MCF 10A (cell line): ENCODE results near the gene MTMR4. TPM values are rescaled to one million over a fixed set of nuclear protein-coding genes. Genes with fewer than 3 reads are reported as not detected.

Experiments used
- BruUV-seq: library from RNA; stranded (reverse); fragments of 400-500 nt; replicated peaks from 2 replicates; lab custom pipeline; 2021; lab: Mats Ljungman, UMichigan
- CTCF ChIA-PET: fragments of 300-600 bp; sonication (Branson Sonifier 250); formaldehyde crosslinking; extraction: SDS; loops from one replicate; lab custom pipeline; 2021; ENCODE audit warnings: antibody characterized with exemption, inconsistent platforms; lab: Yijun Ruan, JAX
- POLR2A ChIA-PET: fragments of 300-600, 350-650 bp; sonication (Branson Sonifier 250); formaldehyde crosslinking; extraction: SDS; loops from one replicate; lab custom pipeline; 2020; ENCODE audit warnings: antibody characterized with exemption, inconsistent platforms; lab: Yijun Ruan, JAX
- DNase-seq: peaks from one replicate; pipeline ENCODE4 v3.0.0-alpha.2; 2018; ENCODE audit not compliant: unreplicated experiment
- H3K27ac Mint-ChIP-seq: one replicate; pipeline ENCODE4 v1.8.0; 2022; ENCODE audit warnings: mild to moderate bottlenecking, low read depth, mixed read lengths; ENCODE audit not compliant: unreplicated experiment
- H3K27me3 Mint-ChIP-seq: one replicate; pipeline ENCODE4 v1.8.0; 2022; ENCODE audit warnings: mixed read lengths; ENCODE audit not compliant: insufficient read depth, unreplicated experiment
- H3K36me3 Mint-ChIP-seq: one replicate; pipeline ENCODE4 v1.8.0; 2022; ENCODE audit warnings: mild to moderate bottlenecking, moderate library complexity, mixed read lengths; ENCODE audit not compliant: insufficient read depth, unreplicated experiment
- H3K4me1 Mint-ChIP-seq: one replicate; pipeline ENCODE4 v1.8.0; 2022; ENCODE audit warnings: mixed read lengths; ENCODE audit not compliant: insufficient read depth, unreplicated experiment
- H3K4me3 Mint-ChIP-seq: one replicate; pipeline ENCODE4 v1.8.0; 2022; ENCODE audit warnings: mild to moderate bottlenecking, moderate library complexity, mixed read lengths; ENCODE audit not compliant: unreplicated experiment
- H3K9me3 Mint-ChIP-seq: one replicate; pipeline ENCODE4 v1.8.0; 2022; ENCODE audit warnings: mixed read lengths; ENCODE audit not compliant: unreplicated experiment
- CTCF ChIP-seq: fragments of 200-600 bp; IDR thresholded peaks from one replicate; pipeline ENCODE4 v1.8.0; 2022; ENCODE audit warnings: antibody characterized with exemption, mild to moderate bottlenecking; ENCODE audit not compliant: unreplicated experiment
- intact Hi-C: fragments of 100-400 bp; cut with micrococcal nuclease; formaldehyde crosslinking; loops from 2 replicates; pipeline ENCODE4 v1.14.1; 2022
- total RNA-seq: library from RNA; stranded (reverse); gene quantifications from 2 replicates; pipeline ENCODE4 v1.2.3, GENCODE V29; 2022

MTMR4 gene
- total RNA-seq, 1 experiment from 2014 or later: 38.1 TPM

DNA sequence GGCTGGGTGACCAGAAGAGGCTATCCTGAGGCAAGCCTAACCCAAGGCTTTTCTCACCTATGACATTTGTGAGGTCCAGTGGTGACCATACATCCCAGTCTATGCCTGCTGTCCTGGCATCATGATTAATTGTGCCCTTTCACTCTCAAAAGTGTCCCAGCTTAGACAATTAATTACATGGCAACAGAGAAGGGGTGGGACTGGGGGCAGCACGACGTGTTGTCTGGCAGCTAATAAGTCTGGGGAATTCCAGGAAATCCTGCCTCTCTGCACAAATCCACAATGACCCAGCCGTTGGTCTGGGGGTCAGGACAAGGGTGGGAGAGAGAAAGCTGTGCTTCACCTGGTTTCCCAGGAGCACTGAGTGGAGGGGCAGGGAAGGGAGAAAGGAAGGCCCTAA lies 14.0 kb upstream of the MTMR4 start:
- no peak overlapping the region for H3K27ac Mint-ChIP-seq
- H3K36me3 Mint-ChIP-seq: no peaks in the 10 kb centered on the region
- H3K4me3 Mint-ChIP-seq: no peak overlapping the region
- H3K4me1 Mint-ChIP-seq: peaks cover 24% of the 10 kb centered on the region
- POLR2A ChIA-PET: interaction anchor here (0.6 to 0.7 kb wide), 2 partner anchors 130 to 177 kb away, joined by 3 read pairs; partner anchors contain the start of gene SUPT4H1
- no peaks in the 10 kb centered on the region for H3K9me3 Mint-ChIP-seq
- TF ChIP-seq CTCF: no peak
- CTCF ChIA-PET: interaction anchor here (0.7 to 2.4 kb wide), 3 partner anchors 9 to 450 kb away, joined by 4 to 7 read pairs (median 4); no protein-coding TSS in a partner anchor
- no peaks in the 10 kb centered on the region for H3K27me3 Mint-ChIP-seq
- DNase-seq: no peak
- intact Hi-C loops: no loop called here
- no TSS peak for BruUV-seq

DNA sequence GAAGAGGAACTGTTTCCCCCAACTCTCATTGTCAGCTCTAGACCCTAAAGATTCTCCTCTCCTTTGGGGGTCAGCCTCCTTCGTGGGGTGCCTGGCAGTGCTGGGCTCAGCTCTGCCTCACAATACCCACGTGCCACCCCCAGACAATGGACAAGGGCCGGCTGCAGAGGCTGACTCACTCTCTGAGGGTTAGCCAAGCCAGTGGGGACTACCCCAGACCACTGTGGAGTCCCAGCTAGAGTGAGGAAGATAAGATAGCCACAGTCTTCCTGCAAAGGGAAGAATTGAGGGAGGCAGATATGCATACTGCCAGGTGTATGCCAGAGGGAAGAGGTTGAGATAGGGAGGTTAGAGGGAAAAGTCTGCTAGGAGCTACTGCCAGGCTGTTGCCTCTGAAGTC lies 13.5 kb upstream of the MTMR4 start:
- Mint-ChIP-seq H3K4me3 (no peak overlapping the region), H3K9me3 (no peaks in the 10 kb centered on the region)
- BruUV-seq: no TSS peak

GRCh38 chr17:58527306-58527705 lies 12.9 kb upstream of the MTMR4 start:
- no peak overlapping the region for H3K27ac Mint-ChIP-seq
- POLR2A ChIA-PET: interaction anchor here (0.6 kb wide), 1 partner anchor 477 kb away, joined by 3 read pairs; no protein-coding TSS in a partner anchor
- H3K27me3 Mint-ChIP-seq: no peaks in the 10 kb centered on the region
- H3K36me3 Mint-ChIP-seq: no peaks in the 10 kb centered on the region
- intact Hi-C loops: no loop called here
- no peak overlapping the region for H3K4me3 Mint-ChIP-seq
- TF ChIP-seq CTCF: no peak
- H3K4me1 Mint-ChIP-seq: peaks cover 30% of the 10 kb centered on the region
- no peak for DNase-seq
- H3K9me3 Mint-ChIP-seq: no peaks in the 10 kb centered on the region
- CTCF ChIA-PET: interaction anchor here (0.6 to 2.4 kb wide), 2 partner anchors 8 to 478 kb away, joined by 4 to 7 read pairs; no protein-coding TSS in a partner anchor
- BruUV-seq: no TSS peak

More for the DNA sequence above, 13.5 kb upstream of the MTMR4 start:
- Mint-ChIP-seq H3K36me3 (no peaks in the 10 kb centered on the region), H3K4me1 (peaks cover 24% of the 10 kb centered on the region), H3K27ac (no peak overlapping the region), H3K27me3 (no peaks in the 10 kb centered on the region)
- ChIA-PET CTCF (interaction anchor here (0.6 to 2.4 kb wide), 4 partner anchors 9 to 477 kb away, joined by 4 to 7 read pairs (median 4); no protein-coding TSS in a partner anchor), POLR2A (interaction anchor here (0.6 kb wide), 2 partner anchors 176 to 477 kb away, joined by 3 read pairs; partner anchors contain the start of gene SUPT4H1)
- peak; percentile 54 for DNase-seq
- no peak for TF ChIP-seq CTCF
- intact Hi-C loops: no loop called here

DNA sequence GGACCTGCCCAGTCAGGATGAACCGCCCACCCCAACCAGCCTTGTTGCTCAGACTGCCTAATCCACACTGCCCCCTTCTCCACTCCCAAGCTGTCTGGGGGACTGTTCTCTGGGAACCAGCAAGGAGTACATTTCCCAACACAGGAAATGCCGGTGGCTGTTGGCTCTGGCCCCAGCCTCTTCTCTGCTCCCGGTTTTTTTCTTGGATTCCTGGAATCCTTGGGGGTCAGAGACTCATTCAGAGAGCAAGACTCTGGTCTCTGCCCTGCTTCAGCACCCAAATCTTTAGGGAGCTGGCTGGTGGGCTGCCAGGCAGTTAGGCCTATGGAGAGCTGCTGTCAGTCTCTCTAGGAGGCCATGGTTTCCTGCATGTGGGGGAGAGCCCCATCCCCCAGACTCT lies 10.8 kb upstream of the MTMR4 start:
- H3K36me3 Mint-ChIP-seq: no peaks in the 10 kb centered on the region
- POLR2A ChIA-PET: interaction anchor here (0.6 to 2.5 kb wide), 4 partner anchors 9 to 623 kb away, joined by 4 to 14 read pairs (median 8); no protein-coding TSS in a partner anchor
- H3K27ac Mint-ChIP-seq: peak overlapping the region; percentile 90
- peaks cover 30% of the 10 kb centered on the region for H3K4me1 Mint-ChIP-seq
- peak; percentile 93 for DNase-seq
- H3K9me3 Mint-ChIP-seq: no peaks in the 10 kb centered on the region
- no TSS peak for BruUV-seq
- no peak for TF ChIP-seq CTCF
- intact Hi-C loops: no loop called here
- CTCF ChIA-PET: interaction anchor here (0.5 kb wide), 1 partner anchor 63 kb away, joined by 3 read pairs; no protein-coding TSS in a partner anchor
- no peaks in the 10 kb centered on the region for H3K27me3 Mint-ChIP-seq
- H3K4me3 Mint-ChIP-seq: no peak overlapping the region
